ENCODE data around the gene ASAP3.

Gene ASAP3

DNA sequence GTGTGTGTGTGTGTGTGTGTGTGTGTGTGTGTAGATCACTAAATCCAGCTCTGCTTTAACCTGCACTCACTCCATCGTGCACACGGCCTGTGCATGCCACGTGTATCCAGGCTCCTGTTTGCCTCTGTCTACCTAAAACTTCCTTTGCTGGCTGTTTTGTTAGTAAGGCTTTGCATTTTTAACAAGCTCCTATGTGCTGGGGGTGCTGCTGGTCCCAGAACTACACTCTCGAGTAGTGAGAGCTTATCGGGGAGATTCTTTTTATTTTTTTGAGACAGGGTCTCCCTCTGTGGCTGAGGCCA is 58.8 kb downstream of the ASAP3 start:
- DNase-seq (ENCODE audit: low read depth), result no peak
- TF ChIP-seq, protein P1, sequence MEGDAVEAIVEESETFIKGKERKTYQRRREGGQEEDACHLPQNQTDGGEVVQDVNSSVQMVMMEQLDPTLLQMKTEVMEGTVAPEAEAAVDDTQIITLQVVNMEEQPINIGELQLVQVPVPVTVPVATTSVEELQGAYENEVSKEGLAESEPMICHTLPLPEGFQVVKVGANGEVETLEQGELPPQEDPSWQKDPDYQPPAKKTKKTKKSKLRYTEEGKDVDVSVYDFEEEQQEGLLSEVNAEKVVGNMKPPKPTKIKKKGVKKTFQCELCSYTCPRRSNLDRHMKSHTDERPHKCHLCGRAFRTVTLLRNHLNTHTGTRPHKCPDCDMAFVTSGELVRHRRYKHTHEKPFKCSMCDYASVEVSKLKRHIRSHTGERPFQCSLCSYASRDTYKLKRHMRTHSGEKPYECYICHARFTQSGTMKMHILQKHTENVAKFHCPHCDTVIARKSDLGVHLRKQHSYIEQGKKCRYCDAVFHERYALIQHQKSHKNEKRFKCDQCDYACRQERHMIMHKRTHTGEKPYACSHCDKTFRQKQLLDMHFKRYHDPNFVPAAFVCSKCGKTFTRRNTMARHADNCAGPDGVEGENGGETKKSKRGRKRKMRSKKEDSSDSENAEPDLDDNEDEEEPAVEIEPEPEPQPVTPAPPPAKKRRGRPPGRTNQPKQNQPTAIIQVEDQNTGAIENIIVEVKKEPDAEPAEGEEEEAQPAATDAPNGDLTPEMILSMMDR (IDR thresholded peaks at IDR 0.05; ENCODE audit: low read depth, low read length, missing control alignments), result no peak
- in situ Hi-C loops (cut with HindIII; ENCODE audit: low sequenced_read_pairs), result no loop called here
- no peak overlapping the region for H3K4me3 ChIP-seq (ENCODE audit: low read depth, low read length)

DNA sequence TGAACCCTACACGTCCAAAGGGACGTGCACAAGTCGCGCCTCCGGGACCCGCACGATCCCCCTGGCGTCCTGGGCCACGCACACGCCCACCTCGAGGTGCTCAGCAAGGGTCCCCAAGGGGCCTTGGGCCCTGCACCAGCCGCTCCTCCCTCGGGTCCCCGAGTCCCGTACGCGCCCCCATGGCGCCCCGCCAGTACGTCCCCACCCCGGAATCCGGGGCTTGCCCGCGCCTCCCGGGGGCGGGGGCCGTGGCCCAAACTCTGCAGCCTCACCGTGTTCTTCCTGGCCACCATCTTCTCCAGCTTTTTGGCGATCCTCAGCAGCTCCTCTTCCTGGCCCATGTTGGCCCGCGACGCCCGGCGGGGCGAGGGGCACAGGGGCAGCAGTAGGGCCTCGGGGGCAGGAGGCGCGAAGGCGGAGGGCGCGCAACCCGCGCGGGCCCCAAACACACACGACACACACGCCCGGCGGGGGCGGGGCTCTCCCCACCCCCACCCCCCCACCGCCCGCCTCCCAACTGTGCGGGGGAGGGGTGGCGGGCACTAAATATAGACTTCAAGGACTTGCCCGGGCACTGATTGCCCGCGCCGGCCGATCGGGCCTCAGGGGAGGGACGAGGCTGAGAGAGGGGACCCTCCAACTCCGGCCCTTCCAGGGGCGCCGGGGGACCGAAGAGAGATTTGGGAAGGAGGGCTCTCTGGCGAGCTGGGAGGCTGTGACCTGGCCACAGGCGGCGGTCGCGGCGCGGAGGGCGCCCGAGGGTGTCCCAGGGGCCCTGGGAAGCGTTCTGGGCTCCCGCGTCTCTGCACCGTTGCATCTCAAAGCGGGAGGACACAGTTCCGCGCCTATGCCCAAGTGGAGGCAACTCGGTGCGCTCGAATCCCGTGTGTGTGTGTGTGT is 59.4 kb downstream of the ASAP3 start, which contains the start of gene TCEA3:
Gene TCEA3 (minus strand): TSS at position 456 of the 900 bp plus-strand sequence. CDS start 115 bp downstream, at position 341.
- H3K4me3 ChIP-seq (ENCODE audit: low read depth, low read length), result peak within 1 kb of the TSS; percentile 33
- DNase-seq (ENCODE audit: low read depth), result no peak
- TF ChIP-seq, protein P1 (IDR thresholded peaks at IDR 0.05; ENCODE audit: low read depth, low read length, missing control alignments), result no peak
- in situ Hi-C loops (cut with HindIII; ENCODE audit: low sequenced_read_pairs), result loop anchor here (5.0 kb wide), 1 partner anchor 73 kb away; no protein-coding TSS in a partner anchor

DNA sequence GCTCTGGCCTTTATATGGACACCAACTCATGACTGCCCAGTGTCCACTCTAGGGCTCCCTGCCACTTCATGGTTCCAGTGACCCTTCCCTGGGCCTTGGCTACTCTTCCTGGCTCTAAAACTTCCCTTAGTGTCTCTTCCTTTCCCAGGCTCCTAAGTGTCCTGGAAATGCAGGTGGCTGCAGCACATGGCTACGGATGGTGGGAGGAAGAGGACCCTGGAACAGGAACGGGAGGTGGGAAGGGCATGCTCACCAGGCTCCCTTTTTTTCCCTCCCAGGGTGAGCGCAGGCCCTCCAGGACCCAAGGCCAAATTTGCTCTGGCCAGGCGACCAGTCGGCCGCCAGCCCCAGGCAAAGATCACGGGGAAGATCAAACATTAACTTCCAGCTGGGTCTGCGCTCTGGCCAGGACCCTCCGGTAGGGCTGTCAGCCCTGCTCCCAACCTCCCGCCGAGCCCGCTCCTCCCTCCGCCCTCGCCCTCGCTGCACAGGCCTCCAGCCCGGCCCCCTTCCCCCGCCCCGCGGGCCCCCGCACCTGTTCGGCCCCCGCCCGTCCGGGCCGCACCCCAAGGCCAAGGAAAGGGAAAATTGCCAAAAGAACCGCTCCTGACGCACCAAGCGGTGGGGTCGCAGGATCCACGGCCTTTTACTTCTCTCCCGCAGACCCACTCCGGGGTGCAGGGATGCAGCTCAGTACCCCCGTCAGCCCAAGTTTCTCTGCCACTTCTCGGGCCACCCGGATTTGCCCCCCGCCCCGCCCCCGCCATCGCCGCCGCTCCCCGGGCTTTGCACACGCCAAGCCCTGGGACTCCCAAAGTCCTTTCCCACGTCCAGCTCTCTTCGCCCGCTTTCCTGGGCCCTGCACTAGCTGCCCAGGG is 60.3 kb downstream of the ASAP3 start:
- peak overlapping the region; percentile 33 for H3K4me3 ChIP-seq (ENCODE audit: low read depth, low read length)
- TF ChIP-seq, protein P1 (IDR thresholded peaks at IDR 0.05; ENCODE audit: low read depth, low read length, missing control alignments), result no peak
- no peak for DNase-seq (ENCODE audit: low read depth)
- in situ Hi-C loops (cut with HindIII; ENCODE audit: low sequenced_read_pairs), result loop anchor here (5.0 kb wide), 1 partner anchor 74 kb away; no protein-coding TSS in a partner anchor

DNA sequence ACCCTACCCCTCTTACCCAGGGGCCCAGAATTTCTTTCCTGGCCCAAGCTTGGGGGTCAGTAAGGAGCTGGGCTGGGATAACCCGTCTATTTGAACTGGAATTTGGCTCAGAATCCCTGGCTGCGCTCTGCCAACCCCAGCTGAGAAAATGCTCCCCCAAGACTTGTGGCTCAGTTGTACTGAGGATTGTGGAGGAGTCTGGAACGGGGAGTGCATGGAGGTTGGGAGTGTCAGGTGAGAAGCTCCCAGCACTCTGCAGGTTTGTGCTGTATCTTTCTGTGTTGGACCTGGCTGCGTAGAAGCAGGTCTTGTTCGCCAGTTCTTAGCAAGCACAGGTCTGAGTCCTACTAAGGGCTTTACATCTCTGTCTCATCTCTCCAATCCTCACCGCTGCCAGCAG is 61.0 kb downstream of the ASAP3 start:
- no peak overlapping the region for H3K4me3 ChIP-seq (ENCODE audit: low read depth, low read length)
- no peak for DNase-seq (ENCODE audit: low read depth)
- TF ChIP-seq, protein P1 (IDR thresholded peaks at IDR 0.05; ENCODE audit: low read depth, low read length, missing control alignments), result no peak
- in situ Hi-C loops (cut with HindIII; ENCODE audit: low sequenced_read_pairs), result loop anchor here (5.0 kb wide), 1 partner anchor 74 kb away; no protein-coding TSS in a partner anchor

DNA sequence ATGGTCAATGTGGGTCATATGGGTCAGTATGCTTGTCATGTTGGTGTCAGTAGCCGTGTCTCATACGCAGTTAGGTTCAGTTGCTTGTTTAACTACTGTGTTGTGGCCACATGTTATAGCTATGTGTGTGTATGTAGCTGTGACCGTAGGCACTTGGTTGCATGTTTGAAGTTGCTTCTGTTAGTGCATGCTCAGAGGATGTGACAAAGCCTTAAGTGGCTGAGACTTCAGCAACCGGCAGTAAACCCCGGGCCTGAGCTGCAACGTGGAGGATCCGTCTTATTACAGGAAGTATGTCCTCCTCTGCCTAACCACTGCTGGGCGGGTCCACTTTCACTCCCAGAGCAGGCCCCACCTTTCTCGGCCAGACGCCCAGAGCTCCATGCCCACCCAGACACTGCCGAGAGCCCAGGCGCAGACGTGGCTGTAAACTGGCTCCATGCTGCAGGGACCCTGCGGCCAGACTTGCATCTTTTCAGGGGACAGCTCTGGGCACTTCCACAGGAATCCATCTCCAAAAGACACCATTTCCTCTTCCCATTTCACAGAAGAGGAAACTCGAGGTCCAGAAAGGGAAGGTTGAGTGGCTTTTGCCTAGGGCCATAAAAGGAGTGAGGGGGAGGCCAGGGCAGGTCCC is 61.6 kb downstream of the ASAP3 start:
- no peak for DNase-seq (ENCODE audit: low read depth)
- in situ Hi-C loops (cut with HindIII; ENCODE audit: low sequenced_read_pairs), result loop anchor here (5.0 kb wide), 1 partner anchor 75 kb away; no protein-coding TSS in a partner anchor
- no peak overlapping the region for H3K4me3 ChIP-seq (ENCODE audit: low read depth, low read length)
- TF ChIP-seq, protein P1 (IDR thresholded peaks at IDR 0.05; ENCODE audit: low read depth, low read length, missing control alignments), result no peak

DNA sequence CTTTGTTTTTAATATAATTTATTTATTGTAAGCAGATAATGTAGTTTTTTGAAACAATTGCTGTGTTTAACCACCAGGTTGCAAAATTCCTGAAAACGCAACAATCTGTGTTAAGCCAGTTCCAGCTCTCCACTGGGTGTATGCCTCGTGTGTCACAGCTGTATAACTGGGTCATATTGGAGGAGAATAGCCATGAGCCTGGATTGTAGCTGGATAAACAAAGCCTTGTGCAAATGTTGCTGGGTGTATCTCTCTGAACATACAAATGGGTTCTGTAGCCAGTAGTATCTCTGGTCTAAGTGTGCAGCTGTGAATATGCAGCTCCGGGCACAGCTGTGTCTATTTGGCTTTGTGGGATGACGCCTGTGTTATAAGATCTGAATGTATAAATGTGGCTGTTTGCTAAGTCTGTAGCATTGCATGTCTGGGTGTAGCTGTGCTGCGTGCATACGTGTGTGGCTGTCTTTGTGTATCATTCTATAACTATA is 62.2 kb downstream of the ASAP3 start:
- no peak overlapping the region for H3K4me3 ChIP-seq (ENCODE audit: low read depth, low read length)
- DNase-seq (ENCODE audit: low read depth), result no peak
- TF ChIP-seq, protein P1 (IDR thresholded peaks at IDR 0.05; ENCODE audit: low read depth, low read length, missing control alignments), result no peak
- in situ Hi-C loops (cut with HindIII; ENCODE audit: low sequenced_read_pairs), result loop anchor here (5.0 kb wide), 1 partner anchor 76 kb away; no protein-coding TSS in a partner anchor
